Measurements from ENCODE around the gene FSD2. TPM values are rescaled to one million over a fixed set of nuclear protein-coding genes. Genes with fewer than 3 reads are reported as not detected.

FSD2 gene
- total RNA-seq, 1 experiment from 2014 or later, result not detected

DNA sequence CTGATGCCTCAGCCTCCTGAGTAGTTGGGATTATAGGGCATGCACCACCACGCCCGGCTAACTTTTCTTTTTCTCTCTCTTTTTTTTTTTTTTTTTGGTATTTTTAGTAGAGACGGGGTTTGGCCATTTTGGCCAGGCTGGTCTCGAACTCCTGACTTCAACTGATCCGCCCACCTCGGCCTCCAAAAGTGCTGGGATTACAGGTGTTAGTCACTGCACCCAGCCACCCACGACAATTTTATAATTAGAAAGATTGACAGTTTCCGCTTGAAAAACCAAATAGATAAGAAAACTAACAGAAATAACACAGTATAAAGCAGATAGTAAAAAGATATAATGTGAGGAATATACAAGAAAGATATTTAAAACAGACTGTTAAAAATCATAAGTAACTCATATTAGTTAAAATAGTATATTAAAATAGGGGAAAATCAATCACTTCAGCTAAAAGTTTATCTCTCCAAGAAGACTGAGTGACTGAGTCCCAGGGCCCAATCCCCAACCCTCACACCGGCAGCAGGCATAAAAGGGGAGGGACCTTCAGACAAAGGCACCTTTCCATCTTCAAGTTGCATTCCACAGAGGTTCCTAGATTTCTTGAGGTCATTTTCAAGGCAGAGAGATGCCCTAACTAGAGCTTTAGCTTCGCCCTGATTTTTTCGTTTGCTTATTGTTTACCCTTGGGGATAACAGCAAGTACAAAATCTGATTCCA is 2.2 kb upstream of the FSD2 start:
- DNase-seq (ENCODE audit: low spot score), result no peak
- ChIA-PET CTCF (no interaction called here), POLR2A (ENCODE audit: low non-redundant PET) (no interaction called here)
- Histone ChIP-seq H3K9me3 (ENCODE audit: low read depth, low read length, poor library complexity, severe bottlenecking) (no peaks in the 10 kb centered on the region), H3K27ac (ENCODE audit: low read depth, low read length, poor library complexity, severe bottlenecking) (no peak overlapping the region), H3K4me1 (ENCODE audit: insufficient read depth, low read length, poor library complexity, severe bottlenecking) (peaks cover 5% of the 10 kb centered on the region), H3K4me3 (ENCODE audit: low read depth, low read length, poor library complexity, severe bottlenecking) (no peak overlapping the region), H3K36me3 (ENCODE audit: insufficient read depth, low read length, poor library complexity, severe bottlenecking) (peaks cover 2% of the 10 kb centered on the region), H3K27me3 (replicated peaks; ENCODE audit: insufficient read depth, low read depth, low read length, poor library complexity) (no peaks in the 10 kb centered on the region)
- intact Hi-C loops (cut with micrococcal nuclease; ENCODE audit: unreplicated experiment), result no loop called here
- no peak for TF ChIP-seq EZH2 (IDR thresholded peaks at IDR 0.05; ENCODE audit: borderline replicate concordance, low read depth, low read length, poor library complexity, severe bottlenecking)
- TF ChIP-seq, protein P1, sequence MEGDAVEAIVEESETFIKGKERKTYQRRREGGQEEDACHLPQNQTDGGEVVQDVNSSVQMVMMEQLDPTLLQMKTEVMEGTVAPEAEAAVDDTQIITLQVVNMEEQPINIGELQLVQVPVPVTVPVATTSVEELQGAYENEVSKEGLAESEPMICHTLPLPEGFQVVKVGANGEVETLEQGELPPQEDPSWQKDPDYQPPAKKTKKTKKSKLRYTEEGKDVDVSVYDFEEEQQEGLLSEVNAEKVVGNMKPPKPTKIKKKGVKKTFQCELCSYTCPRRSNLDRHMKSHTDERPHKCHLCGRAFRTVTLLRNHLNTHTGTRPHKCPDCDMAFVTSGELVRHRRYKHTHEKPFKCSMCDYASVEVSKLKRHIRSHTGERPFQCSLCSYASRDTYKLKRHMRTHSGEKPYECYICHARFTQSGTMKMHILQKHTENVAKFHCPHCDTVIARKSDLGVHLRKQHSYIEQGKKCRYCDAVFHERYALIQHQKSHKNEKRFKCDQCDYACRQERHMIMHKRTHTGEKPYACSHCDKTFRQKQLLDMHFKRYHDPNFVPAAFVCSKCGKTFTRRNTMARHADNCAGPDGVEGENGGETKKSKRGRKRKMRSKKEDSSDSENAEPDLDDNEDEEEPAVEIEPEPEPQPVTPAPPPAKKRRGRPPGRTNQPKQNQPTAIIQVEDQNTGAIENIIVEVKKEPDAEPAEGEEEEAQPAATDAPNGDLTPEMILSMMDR (conservative IDR thresholded peaks at IDR 0.05; ENCODE audit: low read depth, low read length), result no peak
- no TSS peak for BruUV-seq (replicated peaks)

DNA sequence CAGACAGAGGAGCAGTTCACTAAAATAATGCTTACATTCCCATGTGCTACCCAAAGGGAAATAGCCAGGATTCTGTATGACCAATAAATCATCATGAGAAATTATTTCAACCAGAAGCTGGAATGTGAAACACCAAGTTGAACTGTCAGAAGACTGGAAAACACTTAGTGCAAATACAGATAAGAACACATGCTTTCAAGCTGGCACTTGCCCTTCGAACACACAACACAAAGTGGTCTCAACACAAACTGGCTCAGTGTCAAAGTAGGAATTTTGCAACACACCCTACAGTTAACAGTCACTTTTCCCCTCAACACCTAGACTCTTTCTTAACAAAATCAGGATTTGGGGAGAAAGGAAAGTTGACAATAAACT is 1.3 kb downstream of the FSD2 start:
- H3K27ac ChIP-seq (ENCODE audit: low read depth, low read length, poor library complexity, severe bottlenecking), result no peak overlapping the region
- intact Hi-C loops (cut with micrococcal nuclease; ENCODE audit: unreplicated experiment), result no loop called here
- CTCF ChIA-PET, result no interaction called here
- no TSS peak for BruUV-seq (replicated peaks)
- H3K36me3 ChIP-seq (ENCODE audit: insufficient read depth, low read length, poor library complexity, severe bottlenecking), result no peaks in the 10 kb centered on the region
- H3K4me3 ChIP-seq (ENCODE audit: low read depth, low read length, poor library complexity, severe bottlenecking), result no peak overlapping the region
- no peaks in the 10 kb centered on the region for H3K4me1 ChIP-seq (ENCODE audit: insufficient read depth, low read length, poor library complexity, severe bottlenecking)
- no peaks in the 10 kb centered on the region for H3K9me3 ChIP-seq (ENCODE audit: low read depth, low read length, poor library complexity, severe bottlenecking)
- DNase-seq (ENCODE audit: low spot score), result no peak
- TF ChIP-seq, protein P1 (conservative IDR thresholded peaks at IDR 0.05; ENCODE audit: low read depth, low read length), result no peak
- TF ChIP-seq EZH2 (IDR thresholded peaks at IDR 0.05; ENCODE audit: borderline replicate concordance, low read depth, low read length, poor library complexity, severe bottlenecking), result no peak
- POLR2A ChIA-PET (ENCODE audit: low non-redundant PET), result no interaction called here
- H3K27me3 ChIP-seq (replicated peaks; ENCODE audit: insufficient read depth, low read depth, low read length, poor library complexity), result peaks cover 4% of the 10 kb centered on the region

DNA sequence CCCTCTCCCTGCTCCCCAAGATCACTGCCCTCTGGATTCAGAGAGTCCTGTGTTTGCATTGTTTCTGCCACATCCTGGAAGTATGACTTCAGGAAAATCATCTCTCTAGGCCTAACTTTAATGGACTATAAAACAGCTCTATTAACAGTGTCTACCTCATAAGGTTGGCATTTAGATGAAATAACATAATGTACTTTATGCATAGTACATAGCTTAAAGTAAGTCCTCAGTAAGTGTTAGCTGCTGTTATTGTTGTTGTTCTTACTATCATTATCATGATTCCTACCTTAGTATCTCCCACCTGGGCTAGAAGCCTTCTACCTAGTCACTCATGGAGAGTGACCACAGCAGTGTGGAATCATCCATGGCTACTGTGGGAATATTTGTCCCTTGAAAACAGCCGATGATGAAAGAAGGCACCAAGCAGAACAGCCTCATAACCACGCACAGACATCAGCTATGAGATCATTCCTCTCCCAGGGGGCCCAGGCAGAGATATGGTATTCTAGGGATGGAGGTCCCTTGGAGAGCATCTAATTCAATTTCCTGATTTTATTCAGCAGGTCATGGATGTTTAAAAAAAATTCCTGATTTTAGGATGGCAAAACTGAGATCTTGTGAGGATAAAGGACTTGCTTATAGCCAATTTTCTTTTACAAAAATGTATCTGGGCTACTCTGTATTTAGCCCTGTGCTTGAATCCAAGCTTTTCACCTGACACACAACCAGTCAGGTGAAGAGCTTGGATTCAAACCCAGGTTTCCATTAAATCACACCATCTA is 1.9 kb downstream of the FSD2 start:
- DNase-seq (ENCODE audit: low spot score), result no peak
- H3K9me3 ChIP-seq (ENCODE audit: low read depth, low read length, poor library complexity, severe bottlenecking), result no peaks in the 10 kb centered on the region
- BruUV-seq (replicated peaks), result no TSS peak
- H3K27ac ChIP-seq (ENCODE audit: low read depth, low read length, poor library complexity, severe bottlenecking), result no peak overlapping the region
- TF ChIP-seq, protein P1 (conservative IDR thresholded peaks at IDR 0.05; ENCODE audit: low read depth, low read length), result no peak
- TF ChIP-seq EZH2 (IDR thresholded peaks at IDR 0.05; ENCODE audit: borderline replicate concordance, low read depth, low read length, poor library complexity, severe bottlenecking), result no peak
- POLR2A ChIA-PET (ENCODE audit: low non-redundant PET), result interaction anchor here (0.7 kb wide), 1 partner anchor 89 kb away, joined by 3 read pairs; no protein-coding TSS in a partner anchor
- CTCF ChIA-PET, result no interaction called here
- H3K4me1 ChIP-seq (ENCODE audit: insufficient read depth, low read length, poor library complexity, severe bottlenecking), result no peaks in the 10 kb centered on the region
- no peaks in the 10 kb centered on the region for H3K36me3 ChIP-seq (ENCODE audit: insufficient read depth, low read length, poor library complexity, severe bottlenecking)
- H3K4me3 ChIP-seq (ENCODE audit: low read depth, low read length, poor library complexity, severe bottlenecking), result no peak overlapping the region
- peaks cover 4% of the 10 kb centered on the region for H3K27me3 ChIP-seq (replicated peaks; ENCODE audit: insufficient read depth, low read depth, low read length, poor library complexity)
- intact Hi-C loops (cut with micrococcal nuclease; ENCODE audit: unreplicated experiment), result no loop called here
